Stimulated activated effector memory CD8-positive, alpha-beta T cell treated with anti-CD3 and anti-CD28 coated beads, Interleukin-12 subunit alpha, Interleukin-12 subunit beta, amount 100 ng/mL, for 72 hours (primary cell): ENCODE data around the gene HSD17B4.
"Not testable (repeated sequence)": the region's sequence is repeated elsewhere in the genome, so short reads cannot be mapped to it uniquely, and the experiment has no call there.

Experiments
- ATAC-seq: fragments of 150-1000 bp; cut with Tn5 transposase; 2 replicates; pipeline ENCODE4 v1.10.0; 2021
- DNase-seq, 2 donors: peaks; one replicate each; pipeline ENCODE4 v3.0.0; 2021 to 2022; ENCODE audit warnings: low spot score in 2 of 2
- H3K27ac Mint-ChIP-seq: one replicate; pipeline ENCODE4 v1.8.0; 2022; ENCODE audit warnings: mild to moderate bottlenecking, mixed read lengths
- H3K36me3 Mint-ChIP-seq: one replicate; pipeline ENCODE4 v1.8.0; 2022; ENCODE audit warnings: mild to moderate bottlenecking, mixed read lengths
- H3K4me1 Mint-ChIP-seq: one replicate; pipeline ENCODE4 v1.8.0; 2022; ENCODE audit warnings: mixed read lengths
- H3K4me3 Mint-ChIP-seq: one replicate; pipeline ENCODE4 v1.8.0; 2022; ENCODE audit warnings: mild to moderate bottlenecking, mixed read lengths
- H3K9me3 Mint-ChIP-seq: one replicate; pipeline ENCODE4 v1.8.0; 2022; ENCODE audit warnings: mixed read lengths

HSD17B4 gene

GRCh38 chr5:119452373-119453039 lies at the start of gene HSD17B4:
Gene HSD17B4 (plus strand): TSS chr5:119452497. CDS start chr5:119452576, 79 bp downstream.
- DNase-seq (peak; percentile 58 to 88), ATAC-seq (peak; percentile 94)
- Mint-ChIP-seq H3K27ac (peak within 1 kb of the TSS; percentile 90), H3K4me3 (peak within 1 kb of the TSS; percentile 96), H3K9me3 (no peaks in the 10 kb centered on the region), H3K36me3 (peaks cover 10% of the 10 kb centered on the region), H3K4me1 (peaks cover 8% of the 10 kb centered on the region)

- no peak for ATAC-seq
- Mint-ChIP-seq H3K36me3 (peaks cover 37% of the 10 kb centered on the region), H3K9me3 (no peaks in the 10 kb centered on the region), H3K4me1 (peaks cover 34% of the 10 kb centered on the region), H3K27ac (peak overlapping the region; percentile 60), H3K4me3 (no peak overlapping the region)
- DNase-seq = no peak
These were observed 49.7 kb upstream of the HSD17B4 start for GRCh38 chr5:119402555-119402954.

GRCh38 chr5:119404033-119404432 lies 48.3 kb upstream of the HSD17B4 start:
- Mint-ChIP-seq H3K36me3 (peaks cover 22% of the 10 kb centered on the region), H3K9me3 (no peaks in the 10 kb centered on the region), H3K4me1 (peaks cover 25% of the 10 kb centered on the region), H3K27ac (no peak overlapping the region), H3K4me3 (no peak overlapping the region)
- no peak for ATAC-seq
- no peak for DNase-seq

- peaks cover 31% of the 10 kb centered on the region for H3K4me1 Mint-ChIP-seq
- H3K27ac Mint-ChIP-seq = no peak overlapping the region
- H3K9me3 Mint-ChIP-seq = no peaks in the 10 kb centered on the region
- peaks cover 11% of the 10 kb centered on the region for H3K36me3 Mint-ChIP-seq
- no peak overlapping the region for H3K4me3 Mint-ChIP-seq
- no peak for ATAC-seq
- no peak for DNase-seq
These were observed 46.9 kb upstream of the HSD17B4 start for GRCh38 chr5:119405419-119405818.

- Mint-ChIP-seq H3K4me1 (peaks cover 43% of the 10 kb centered on the region), H3K36me3 (peaks cover 6% of the 10 kb centered on the region), H3K27ac (no peak overlapping the region), H3K9me3 (no peaks in the 10 kb centered on the region), H3K4me3 (no peak overlapping the region)
- DNase-seq (no peak), ATAC-seq (no peak)
These were observed 45.7 kb upstream of the HSD17B4 start for GRCh38 chr5:119406551-119407110.

- Mint-ChIP-seq H3K27ac (peak overlapping the region; percentile 23), H3K9me3 (no peaks in the 10 kb centered on the region), H3K4me3 (no peak overlapping the region), H3K36me3 (no peaks in the 10 kb centered on the region), H3K4me1 (peaks cover 45% of the 10 kb centered on the region)
- DNase-seq = no peak
- ATAC-seq = peak; percentile 48
These were observed 43.0 kb upstream of the HSD17B4 start for GRCh38 chr5:119409235-119409815.

- Mint-ChIP-seq H3K36me3 (no peaks in the 10 kb centered on the region), H3K4me3 (peak overlapping the region; percentile 81), H3K9me3 (no peaks in the 10 kb centered on the region), H3K27ac (peak overlapping the region; percentile 55), H3K4me1 (peaks cover 39% of the 10 kb centered on the region)
- DNase-seq (no peak), ATAC-seq (peak; percentile 67)
These were observed 41.7 kb upstream of the HSD17B4 start for GRCh38 chr5:119410448-119411159.

GRCh38 chr5:119411361-119412278 lies 40.7 kb upstream of the HSD17B4 start:
- peak; percentile 80 for ATAC-seq
- Mint-ChIP-seq H3K4me1 (peaks cover 34% of the 10 kb centered on the region), H3K4me3 (peak overlapping the region; percentile 81), H3K27ac (peak overlapping the region; percentile 86), H3K9me3 (no peaks in the 10 kb centered on the region), H3K36me3 (no peaks in the 10 kb centered on the region)
- peak in 1 of 2 donors; percentile 67 for DNase-seq

GRCh38 chr5:119412279-119413227 lies 39.7 kb upstream of the HSD17B4 start:
- ATAC-seq (no peak), DNase-seq (no peak)
- Mint-ChIP-seq H3K4me1 (peaks cover 37% of the 10 kb centered on the region), H3K27ac (peak overlapping the region; percentile 86), H3K9me3 (no peaks in the 10 kb centered on the region), H3K4me3 (peak overlapping the region; percentile 81), H3K36me3 (no peaks in the 10 kb centered on the region)

- not testable (repeated sequence) for H3K9me3 Mint-ChIP-seq, H3K27ac Mint-ChIP-seq, DNase-seq, H3K36me3 Mint-ChIP-seq, ATAC-seq, H3K4me3 Mint-ChIP-seq
- peaks cover 39% of the 10 kb centered on the region for H3K4me1 Mint-ChIP-seq
These were observed 38.1 kb upstream of the HSD17B4 start for GRCh38 chr5:119414124-119414734.

GRCh38 chr5:119417891-119418605 lies 34.2 kb upstream of the HSD17B4 start:
- no peaks in the 10 kb centered on the region for H3K9me3 Mint-ChIP-seq
- H3K4me1 Mint-ChIP-seq = peaks cover 7% of the 10 kb centered on the region
- no peaks in the 10 kb centered on the region for H3K36me3 Mint-ChIP-seq
- no peak overlapping the region for H3K4me3 Mint-ChIP-seq
- DNase-seq (no peak), ATAC-seq (no peak)
- H3K27ac Mint-ChIP-seq = no peak overlapping the region

- H3K4me3 Mint-ChIP-seq = no peak overlapping the region
- DNase-seq (no peak), ATAC-seq (no peak)
- no peak overlapping the region for H3K27ac Mint-ChIP-seq
- no peaks in the 10 kb centered on the region for H3K36me3 Mint-ChIP-seq
- H3K4me1 Mint-ChIP-seq = peaks cover 7% of the 10 kb centered on the region
- no peaks in the 10 kb centered on the region for H3K9me3 Mint-ChIP-seq
These were observed 33.6 kb upstream of the HSD17B4 start for GRCh38 chr5:119418606-119419100.

GRCh38 chr5:119420169-119420568 lies 32.1 kb upstream of the HSD17B4 start:
- Mint-ChIP-seq H3K9me3 (no peaks in the 10 kb centered on the region), H3K4me1 (peaks cover 7% of the 10 kb centered on the region), H3K4me3 (no peak overlapping the region), H3K36me3 (no peaks in the 10 kb centered on the region), H3K27ac (no peak overlapping the region)
- DNase-seq = no peak
- no peak for ATAC-seq
